ENCODE results near the gene SH3RF3. TPM values are rescaled to one million over a fixed set of nuclear protein-coding genes. Genes with fewer than 3 reads are reported as not detected.
"Not testable (repeated sequence)": the region's sequence is repeated elsewhere in the genome, so short reads cannot be mapped to it uniquely, and the experiment has no call there.

The SH3RF3 gene
- total RNA-seq, 1 donor from 2014 or later = 2.1 TPM

DNA sequence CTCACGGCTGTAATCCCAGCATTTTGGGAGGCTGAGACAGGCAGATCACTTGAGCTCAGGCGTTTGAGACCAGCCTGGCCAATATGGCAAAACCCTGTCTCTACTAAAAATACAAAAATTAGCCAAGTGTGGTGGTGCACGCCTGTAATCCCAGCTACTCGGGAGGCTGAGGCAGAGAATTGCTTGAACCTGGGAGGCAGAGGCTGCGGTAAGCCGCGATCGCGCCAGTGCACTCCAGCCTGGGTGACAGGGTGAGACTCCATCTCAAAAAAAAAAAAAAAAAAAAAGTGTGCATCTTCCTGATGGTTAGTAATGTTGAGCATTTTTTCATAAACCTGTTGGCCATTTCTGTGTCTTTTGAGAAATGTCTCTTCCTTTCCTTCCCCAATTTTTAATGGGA lies 92.3 kb downstream of the SH3RF3 start:
- not testable (repeated sequence) for H3K36me3 ChIP-seq (ENCODE audit: control insufficient read depth in 3 of 3, insufficient read depth in 3 of 3, low read length in 3 of 3); H3K9me3 ChIP-seq (ENCODE audit: control insufficient read depth in 3 of 3, low read length in 3 of 3); H3K27me3 ChIP-seq (ENCODE audit: control insufficient read depth in 3 of 3, insufficient read depth in 3 of 3, low read length in 3 of 3); H3K27ac ChIP-seq (ENCODE audit: low read depth, low read length); H3K4me3 ChIP-seq (ENCODE audit: low read length in 3 of 3); H3K9ac ChIP-seq (ENCODE audit: low read depth in 1 of 3, low read length in 3 of 3)
- peaks cover 13 to 22% (median 21%) of the 10 kb centered on the region in 3 donors for H3K4me1 ChIP-seq (ENCODE audit: control insufficient read depth in 3 of 3, insufficient read depth in 3 of 3, low read length in 3 of 3)

DNA sequence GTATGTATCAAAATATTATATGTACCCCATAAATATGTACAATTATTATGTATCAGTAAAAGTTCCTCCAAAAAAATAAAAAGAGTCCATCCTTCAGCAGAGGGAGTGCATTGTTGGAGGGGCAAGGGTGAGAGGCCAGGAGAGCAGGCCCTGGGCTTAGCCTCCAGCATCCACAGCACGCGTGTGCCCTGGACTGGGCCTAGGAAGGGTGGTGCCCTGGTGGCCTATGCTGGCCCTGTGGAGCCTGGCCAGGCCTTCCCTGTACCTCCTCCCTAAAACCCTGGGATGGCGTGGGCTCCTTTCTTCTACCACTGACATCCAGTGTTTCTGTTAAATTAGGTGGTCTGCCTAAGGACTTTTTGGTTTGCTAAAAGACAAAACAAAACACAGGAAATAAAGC lies 93.4 kb downstream of the SH3RF3 start:
- H3K27me3 ChIP-seq (ENCODE audit: control insufficient read depth in 3 of 3, insufficient read depth in 3 of 3, low read length in 3 of 3) = no peaks in the 10 kb centered on the region
- no peaks in the 10 kb centered on the region for H3K36me3 ChIP-seq (ENCODE audit: control insufficient read depth in 3 of 3, insufficient read depth in 3 of 3, low read length in 3 of 3)
- H3K9me3 ChIP-seq (ENCODE audit: control insufficient read depth in 3 of 3, low read length in 3 of 3) = no peaks in the 10 kb centered on the region
- H3K9ac ChIP-seq (ENCODE audit: low read depth in 1 of 3, low read length in 3 of 3) = no peak overlapping the region
- H3K4me3 ChIP-seq (ENCODE audit: low read length in 3 of 3) = no peak overlapping the region
- H3K27ac ChIP-seq (ENCODE audit: low read depth, low read length) = no peak overlapping the region
- H3K4me1 ChIP-seq (ENCODE audit: control insufficient read depth in 3 of 3, insufficient read depth in 3 of 3, low read length in 3 of 3) = peaks cover 13 to 25% (median 23%) of the 10 kb centered on the region in 3 donors

- H3K27ac ChIP-seq (ENCODE audit: low read depth, low read length) = no peak overlapping the region
- peaks cover 11 to 24% (median 17%) of the 10 kb centered on the region in 3 donors for H3K4me1 ChIP-seq (ENCODE audit: control insufficient read depth in 3 of 3, insufficient read depth in 3 of 3, low read length in 3 of 3)
- no peaks in the 10 kb centered on the region for H3K9me3 ChIP-seq (ENCODE audit: control insufficient read depth in 3 of 3, low read length in 3 of 3)
- no peak overlapping the region for H3K4me3 ChIP-seq (ENCODE audit: low read length in 3 of 3)
- H3K9ac ChIP-seq (ENCODE audit: low read depth in 1 of 3, low read length in 3 of 3) = no peak overlapping the region
- no peaks in the 10 kb centered on the region for H3K36me3 ChIP-seq (ENCODE audit: control insufficient read depth in 3 of 3, insufficient read depth in 3 of 3, low read length in 3 of 3)
- no peaks in the 10 kb centered on the region for H3K27me3 ChIP-seq (ENCODE audit: control insufficient read depth in 3 of 3, insufficient read depth in 3 of 3, low read length in 3 of 3)
Observed at GRCh38 chr2:109222825-109223471, 93.9 kb downstream of the SH3RF3 start.

GRCh38 chr2:109223490-109223889 lies 94.5 kb downstream of the SH3RF3 start:
- Histone ChIP-seq H3K4me3 (ENCODE audit: low read length in 3 of 3) (no peak overlapping the region), H3K27me3 (ENCODE audit: control insufficient read depth in 3 of 3, insufficient read depth in 3 of 3, low read length in 3 of 3) (no peaks in the 10 kb centered on the region), H3K9me3 (ENCODE audit: control insufficient read depth in 3 of 3, low read length in 3 of 3) (no peaks in the 10 kb centered on the region), H3K36me3 (ENCODE audit: control insufficient read depth in 3 of 3, insufficient read depth in 3 of 3, low read length in 3 of 3) (no peaks in the 10 kb centered on the region), H3K27ac (ENCODE audit: low read depth, low read length) (no peak overlapping the region), H3K4me1 (ENCODE audit: control insufficient read depth in 3 of 3, insufficient read depth in 3 of 3, low read length in 3 of 3) (peaks cover 6 to 21% (median 12%) of the 10 kb centered on the region in 3 donors), H3K9ac (ENCODE audit: low read depth in 1 of 3, low read length in 3 of 3) (no peak overlapping the region)

- H3K27ac ChIP-seq (ENCODE audit: low read depth, low read length); H3K36me3 ChIP-seq (ENCODE audit: control insufficient read depth in 3 of 3, insufficient read depth in 3 of 3, low read length in 3 of 3); H3K27me3 ChIP-seq (ENCODE audit: control insufficient read depth in 3 of 3, insufficient read depth in 3 of 3, low read length in 3 of 3); H3K9ac ChIP-seq (ENCODE audit: low read depth in 1 of 3, low read length in 3 of 3); H3K9me3 ChIP-seq (ENCODE audit: control insufficient read depth in 3 of 3, low read length in 3 of 3); H3K4me3 ChIP-seq (ENCODE audit: low read length in 3 of 3): not testable (repeated sequence)
- H3K4me1 ChIP-seq (ENCODE audit: control insufficient read depth in 3 of 3, insufficient read depth in 3 of 3, low read length in 3 of 3) = peaks cover 0 to 15% (median 5%) of the 10 kb centered on the region in 3 donors
Observed at GRCh38 chr2:109224341-109224740, 95.3 kb downstream of the SH3RF3 start.

GRCh38 chr2:109225170-109225782 lies 96.3 kb downstream of the SH3RF3 start:
- Histone ChIP-seq H3K27me3 (ENCODE audit: control insufficient read depth in 3 of 3, insufficient read depth in 3 of 3, low read length in 3 of 3) (no peaks in the 10 kb centered on the region), H3K4me1 (ENCODE audit: control insufficient read depth in 3 of 3, insufficient read depth in 3 of 3, low read length in 3 of 3) (peaks cover 0 to 15% (median 6%) of the 10 kb centered on the region in 3 donors), H3K9me3 (ENCODE audit: control insufficient read depth in 3 of 3, low read length in 3 of 3) (no peaks in the 10 kb centered on the region), H3K27ac (ENCODE audit: low read depth, low read length) (no peak overlapping the region), H3K4me3 (ENCODE audit: low read length in 3 of 3) (no peak overlapping the region), H3K9ac (ENCODE audit: low read depth in 1 of 3, low read length in 3 of 3) (no peak overlapping the region), H3K36me3 (ENCODE audit: control insufficient read depth in 3 of 3, insufficient read depth in 3 of 3, low read length in 3 of 3) (no peaks in the 10 kb centered on the region)

- no peaks in the 10 kb centered on the region for H3K9me3 ChIP-seq (ENCODE audit: control insufficient read depth in 3 of 3, low read length in 3 of 3)
- no peak overlapping the region for H3K27ac ChIP-seq (ENCODE audit: low read depth, low read length)
- no peaks in the 10 kb centered on the region for H3K36me3 ChIP-seq (ENCODE audit: control insufficient read depth in 3 of 3, insufficient read depth in 3 of 3, low read length in 3 of 3)
- peaks cover 8 to 21% (median 14%) of the 10 kb centered on the region in 3 donors for H3K4me1 ChIP-seq (ENCODE audit: control insufficient read depth in 3 of 3, insufficient read depth in 3 of 3, low read length in 3 of 3)
- H3K27me3 ChIP-seq (ENCODE audit: control insufficient read depth in 3 of 3, insufficient read depth in 3 of 3, low read length in 3 of 3) = no peaks in the 10 kb centered on the region
- no peak overlapping the region for H3K9ac ChIP-seq (ENCODE audit: low read depth in 1 of 3, low read length in 3 of 3)
- no peak overlapping the region for H3K4me3 ChIP-seq (ENCODE audit: low read length in 3 of 3)
Observed at GRCh38 chr2:109226128-109226527, 97.1 kb downstream of the SH3RF3 start.

DNA sequence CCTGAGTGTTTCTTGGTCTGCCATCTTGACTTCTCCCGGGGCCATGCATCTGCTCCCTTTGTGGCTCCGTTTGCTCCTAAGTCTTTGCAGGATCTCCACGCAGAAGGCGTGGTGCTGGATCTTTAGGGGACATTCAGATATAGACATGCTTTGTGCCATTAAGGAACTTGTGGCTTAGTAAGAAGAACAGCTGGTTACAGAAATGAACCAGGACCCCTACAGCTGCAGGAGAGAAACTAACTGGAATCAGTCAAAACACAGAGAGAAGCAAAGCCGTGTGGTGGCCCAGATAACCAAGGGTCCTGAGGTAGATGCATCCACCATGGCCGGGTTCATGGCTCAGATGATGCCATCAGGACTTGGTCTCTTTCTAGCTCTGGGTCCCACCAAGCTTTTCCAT lies 97.6 kb downstream of the SH3RF3 start:
- no peak overlapping the region for H3K9ac ChIP-seq (ENCODE audit: low read depth in 1 of 3, low read length in 3 of 3)
- H3K27ac ChIP-seq (ENCODE audit: low read depth, low read length) = no peak overlapping the region
- no peak overlapping the region for H3K4me3 ChIP-seq (ENCODE audit: low read length in 3 of 3)
- no peaks in the 10 kb centered on the region for H3K9me3 ChIP-seq (ENCODE audit: control insufficient read depth in 3 of 3, low read length in 3 of 3)
- H3K36me3 ChIP-seq (ENCODE audit: control insufficient read depth in 3 of 3, insufficient read depth in 3 of 3, low read length in 3 of 3) = no peaks in the 10 kb centered on the region
- H3K27me3 ChIP-seq (ENCODE audit: control insufficient read depth in 3 of 3, insufficient read depth in 3 of 3, low read length in 3 of 3) = no peaks in the 10 kb centered on the region
- H3K4me1 ChIP-seq (ENCODE audit: control insufficient read depth in 3 of 3, insufficient read depth in 3 of 3, low read length in 3 of 3) = peaks cover 13 to 26% (median 18%) of the 10 kb centered on the region in 3 donors

DNA sequence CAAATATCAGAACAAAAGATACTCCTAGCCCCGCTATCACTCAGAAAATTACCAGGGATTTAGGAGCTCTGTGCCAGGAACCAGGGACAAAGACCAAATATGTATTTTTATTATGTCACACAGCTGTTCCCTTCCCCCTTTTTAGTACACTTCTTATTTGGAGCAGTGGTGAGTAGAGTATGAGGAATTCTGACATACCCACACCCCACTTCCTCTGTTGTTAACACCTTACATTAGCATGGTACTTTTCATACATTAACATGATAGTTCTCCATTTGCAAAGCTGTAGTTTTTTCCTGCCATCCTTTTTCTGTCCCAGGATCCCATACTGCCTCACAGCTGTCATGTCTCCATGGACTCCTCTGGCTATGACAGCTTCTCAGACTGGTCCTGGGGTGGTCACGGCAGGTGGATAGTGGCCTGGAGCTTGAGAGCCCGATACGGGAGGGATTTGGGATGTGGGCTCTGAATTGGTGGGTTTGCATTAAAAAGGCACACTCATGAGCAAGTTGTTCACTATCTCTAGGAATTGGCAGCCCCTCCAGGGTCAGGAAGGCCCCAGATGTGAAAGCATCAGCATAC lies 100.2 kb downstream of the SH3RF3 start:
- peaks cover 18 to 26% (median 26%) of the 10 kb centered on the region in 3 donors for H3K4me1 ChIP-seq (ENCODE audit: control insufficient read depth in 3 of 3, insufficient read depth in 3 of 3, low read length in 3 of 3)

DNA sequence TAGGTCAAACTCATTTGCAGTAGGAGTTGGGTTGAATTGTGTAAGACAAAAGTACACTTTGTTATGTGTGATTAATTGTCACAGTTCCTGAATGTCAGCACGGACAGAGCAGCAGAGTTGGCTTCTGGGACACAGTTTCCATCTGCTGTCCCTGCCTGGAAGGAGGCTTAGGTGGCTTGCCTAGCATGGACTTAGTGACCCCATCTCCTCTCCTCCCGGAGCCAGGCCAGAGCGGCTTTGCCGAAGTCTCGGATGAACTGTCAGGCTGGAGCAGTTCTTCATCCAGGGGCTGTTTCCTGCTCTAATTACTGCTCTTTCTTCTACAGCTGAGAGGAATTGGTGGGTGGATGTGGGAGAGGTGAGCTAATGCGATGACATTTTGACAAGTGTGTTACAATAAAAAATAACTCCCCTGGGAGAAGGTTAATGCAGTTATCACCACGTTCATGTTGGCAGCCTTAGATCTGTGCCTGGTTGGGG lies 102.0 kb downstream of the SH3RF3 start:
- H3K4me3 ChIP-seq (ENCODE audit: low read length in 3 of 3) = peak overlapping the region; percentile 6 to 49 (median 44)
- H3K9ac ChIP-seq (ENCODE audit: low read depth in 1 of 3, low read length in 3 of 3) = peak overlapping the region; percentile 8 to 58 (median 41)
- H3K36me3 ChIP-seq (ENCODE audit: control insufficient read depth in 3 of 3, insufficient read depth in 3 of 3, low read length in 3 of 3) = no peaks in the 10 kb centered on the region
- no peaks in the 10 kb centered on the region for H3K27me3 ChIP-seq (ENCODE audit: control insufficient read depth in 3 of 3, insufficient read depth in 3 of 3, low read length in 3 of 3)
- H3K4me1 ChIP-seq (ENCODE audit: control insufficient read depth in 3 of 3, insufficient read depth in 3 of 3, low read length in 3 of 3) = peaks cover 25 to 30% (median 27%) of the 10 kb centered on the region in 3 donors
- H3K27ac ChIP-seq (ENCODE audit: low read depth, low read length) = peak overlapping the region; percentile 42
- H3K9me3 ChIP-seq (ENCODE audit: control insufficient read depth in 3 of 3, low read length in 3 of 3) = no peaks in the 10 kb centered on the region

More for the DNA sequence above, 100.2 kb downstream of the SH3RF3 start:
- Histone ChIP-seq H3K9ac (ENCODE audit: low read depth in 1 of 3, low read length in 3 of 3) (no peak overlapping the region), H3K27me3 (ENCODE audit: control insufficient read depth in 3 of 3, insufficient read depth in 3 of 3, low read length in 3 of 3) (no peaks in the 10 kb centered on the region), H3K36me3 (ENCODE audit: control insufficient read depth in 3 of 3, insufficient read depth in 3 of 3, low read length in 3 of 3) (no peaks in the 10 kb centered on the region), H3K9me3 (ENCODE audit: control insufficient read depth in 3 of 3, low read length in 3 of 3) (no peaks in the 10 kb centered on the region), H3K4me3 (ENCODE audit: low read length in 3 of 3) (no peak overlapping the region), H3K27ac (ENCODE audit: low read depth, low read length) (no peak overlapping the region)

Data from skeletal muscle tissue (tissue), 4 donors.